Suprapubic skin (tissue), 4 donors: ENCODE results near the gene IL1RAPL2. TPM values are rescaled to one million over a fixed set of nuclear protein-coding genes. Genes with fewer than 3 reads are reported as not detected.
"Not testable (repeated sequence)": the region's sequence is repeated elsewhere in the genome, so short reads cannot be mapped to it uniquely, and the experiment has no call there.

Experiments used
- DNase-seq, 2 donors: peaks; one replicate each; pipeline ENCODE4 v3.0.0-alpha.2; 2019; ENCODE audit warnings: low spot score in 2 of 2
- H3K27ac ChIP-seq: fragments of 200-600 bp; sonication (generic); one replicate; pipeline ENCODE4 v1.5.1; 2019
- H3K27me3 ChIP-seq: fragments of 200-600 bp; sonication (generic); one replicate; pipeline ENCODE4 v1.5.1; 2019
- H3K36me3 ChIP-seq: fragments of 200-600 bp; sonication (generic); one replicate; pipeline ENCODE4 v1.5.1; 2019
- H3K4me1 ChIP-seq: fragments of 200-600 bp; sonication (generic); one replicate; pipeline ENCODE4 v1.5.1; 2019
- H3K4me3 ChIP-seq: fragments of 200-600 bp; sonication (generic); one replicate; pipeline ENCODE4 v1.5.1; 2019; ENCODE audit warnings: mild to moderate bottlenecking
- H3K9me3 ChIP-seq: fragments of 200-600 bp; sonication (generic); one replicate; pipeline ENCODE4 v1.5.1; 2019
- CTCF ChIP-seq, 2 donors: fragments of 200-600 bp in 1 of 2; fragments of 450-650 bp in 1 of 2; sonication (generic) in 1 of 2; IDR thresholded peaks; one replicate each; pipeline ENCODE4 v1.5.1; 2016 to 2019; ENCODE audit warnings: antibody characterized with exemption in 2 of 2, mild to moderate bottlenecking in 1 of 2, moderate library complexity in 1 of 2
- EP300 ChIP-seq: sonication (generic); formaldehyde crosslinking; IDR thresholded peaks from one replicate; pipeline ENCODE4 v1.6.1; 2017; ENCODE audit warnings: antibody characterized with exemption
- POLR2A ChIP-seq, 2 donors: fragments of 450-650 bp; IDR thresholded peaks; one replicate each; pipeline ENCODE4 v1.6.1; 2017; ENCODE audit warnings: antibody characterized with exemption in 2 of 2, mild to moderate bottlenecking in 2 of 2, moderate library complexity in 2 of 2
- POLR2AphosphoS5 ChIP-seq, 3 donors: sonication (generic); formaldehyde crosslinking; IDR thresholded peaks; one replicate each; pipeline ENCODE4 v1.6.1; 2017; ENCODE audit warnings: antibody characterized with exemption in 3 of 3
- WGBS: methylation state at CpG from one replicate; pipeline ENCODE4 v1.1.5; 2018; 5-methylcytosine and 5-hydroxymethylcytosine counted together
- total RNA-seq, 4 donors: library from RNA; depleted of rRNA; stranded (reverse); fragments of >200 nt; gene quantifications; one replicate each; pipeline ENCODE4 v1.1.0, GENCODE V29; 2016

The IL1RAPL2 gene
- total RNA-seq, 4 donors from 2014 or later: 0.21 to 0.42 (median 0.25) TPM; not detected in 1

GRCh38 chrX:104854790-104855340, 288.9 kb downstream of the IL1RAPL2 start:
- WGBS: 57% methylated on average over 3 of the region's 3 CpGs
- Histone ChIP-seq H3K4me3 (no peak overlapping the region), H3K36me3 (no peaks in the 10 kb centered on the region), H3K9me3 (no peaks in the 10 kb centered on the region), H3K4me1 (no peaks in the 10 kb centered on the region), H3K27me3 (no peaks in the 10 kb centered on the region), H3K27ac (no peak overlapping the region)
- no peak for DNase-seq
- TF ChIP-seq EP300 (no peak), POLR2AphosphoS5 (IDR thresholded peaks at IDR 0.05) (no peak), POLR2A (IDR thresholded peaks at IDR 0.05) (no peak), CTCF (IDR thresholded peaks at IDR 0.05) (no peak)

- Histone ChIP-seq H3K4me3 (no peak overlapping the region), H3K4me1 (no peaks in the 10 kb centered on the region), H3K36me3 (no peaks in the 10 kb centered on the region), H3K27me3 (no peaks in the 10 kb centered on the region), H3K27ac (no peak overlapping the region), H3K9me3 (no peaks in the 10 kb centered on the region)
- TF ChIP-seq POLR2A (IDR thresholded peaks at IDR 0.05): no peak
- no peak for TF ChIP-seq POLR2AphosphoS5 (IDR thresholded peaks at IDR 0.05)
- no peak for TF ChIP-seq CTCF (IDR thresholded peaks at IDR 0.05)
- TF ChIP-seq EP300: no peak
- 43% methylated on average over 2 of the region's 2 CpGs for WGBS
- DNase-seq: no peak
These were observed 297.5 kb downstream of the IL1RAPL2 start for GRCh38 chrX:104863466-104863865.

- Histone ChIP-seq H3K4me1 (no peaks in the 10 kb centered on the region), H3K4me3 (no peak overlapping the region), H3K9me3 (no peaks in the 10 kb centered on the region), H3K36me3 (no peaks in the 10 kb centered on the region), H3K27ac (no peak overlapping the region), H3K27me3 (no peaks in the 10 kb centered on the region)
- no peak for DNase-seq
- no peak for TF ChIP-seq EP300
- TF ChIP-seq POLR2A (IDR thresholded peaks at IDR 0.05): no peak
- no peak for TF ChIP-seq POLR2AphosphoS5 (IDR thresholded peaks at IDR 0.05)
- TF ChIP-seq CTCF (IDR thresholded peaks at IDR 0.05): no peak
- 69% methylated on average over 4 of the region's 4 CpGs for WGBS
These were observed 298.3 kb downstream of the IL1RAPL2 start for GRCh38 chrX:104864296-104864695.

- WGBS: 80% methylated on average over 1 of the region's 1 CpG
- H3K27me3 ChIP-seq: no peaks in the 10 kb centered on the region
- no peaks in the 10 kb centered on the region for H3K9me3 ChIP-seq
These were observed 311.5 kb downstream of the IL1RAPL2 start for GRCh38 chrX:104877504-104877903.

GRCh38 chrX:104902070-104902469, 336.1 kb downstream of the IL1RAPL2 start:
- no peak overlapping the region for H3K4me3 ChIP-seq
- no peak overlapping the region for H3K27ac ChIP-seq
- H3K27me3 ChIP-seq: no peaks in the 10 kb centered on the region
- 56% methylated on average over 4 of the region's 4 CpGs for WGBS
- no peaks in the 10 kb centered on the region for H3K4me1 ChIP-seq
- H3K9me3 ChIP-seq: no peaks in the 10 kb centered on the region
- H3K36me3 ChIP-seq: no peaks in the 10 kb centered on the region
- DNase-seq: no peak
- TF ChIP-seq EP300 (no peak), CTCF (IDR thresholded peaks at IDR 0.05) (no peak), POLR2A (IDR thresholded peaks at IDR 0.05) (no peak), POLR2AphosphoS5 (IDR thresholded peaks at IDR 0.05) (no peak)

More at GRCh38 chrX:104877504-104877903, 311.5 kb downstream of the IL1RAPL2 start:
- no peak overlapping the region for H3K4me3 ChIP-seq
- no peak for DNase-seq
- no peaks in the 10 kb centered on the region for H3K36me3 ChIP-seq
- H3K4me1 ChIP-seq: no peaks in the 10 kb centered on the region
- TF ChIP-seq CTCF (IDR thresholded peaks at IDR 0.05) (no peak), POLR2A (IDR thresholded peaks at IDR 0.05) (no peak), EP300 (no peak), POLR2AphosphoS5 (IDR thresholded peaks at IDR 0.05) (no peak)
- no peak overlapping the region for H3K27ac ChIP-seq

- H3K4me3 ChIP-seq: peak overlapping the region; percentile 37
- not testable (repeated sequence) for H3K9me3 ChIP-seq, H3K27ac ChIP-seq, H3K36me3 ChIP-seq, H3K27me3 ChIP-seq, H3K4me1 ChIP-seq, DNase-seq
- WGBS: 45% methylated on average over 4 of the region's 10 CpGs
These were observed 343.7 kb downstream of the IL1RAPL2 start for GRCh38 chrX:104909694-104910093.
